ENCODE results near the gene E2F4.

The E2F4 gene

GRCh38 chr16:67165121-67166078 is 26.6 kb upstream of the E2F4 start:
- Mint-ChIP-seq H3K27me3 (peaks cover 33% of the 10 kb centered on the region), H3K9me3 (no peaks in the 10 kb centered on the region), H3K4me1 (peaks cover 31% of the 10 kb centered on the region), H3K27ac (no peak overlapping the region), H3K4me3 (peak overlapping the region; percentile 49), H3K36me3 (peaks cover 2% of the 10 kb centered on the region)

DNA sequence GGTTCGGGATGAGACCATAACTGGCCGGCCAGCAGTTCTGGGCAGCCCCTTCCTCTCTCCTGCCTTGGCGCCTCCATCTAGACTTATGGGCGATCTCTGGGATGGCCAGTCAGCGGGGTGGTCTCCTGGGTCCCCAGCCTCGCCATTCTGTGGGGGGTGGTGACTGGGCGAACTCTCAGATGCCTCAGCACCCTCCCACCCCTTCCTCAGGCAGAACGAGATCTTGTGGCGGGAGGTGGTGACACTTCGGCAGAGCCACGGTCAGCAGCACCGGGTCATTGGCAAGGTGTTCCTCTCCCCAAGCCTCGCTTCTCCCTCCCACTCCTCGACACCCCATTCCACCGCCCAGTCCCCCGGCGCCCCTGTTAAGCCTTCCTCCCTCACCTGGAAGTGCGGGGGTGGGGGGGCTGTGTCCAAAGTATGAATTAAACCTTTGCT is 25.8 kb upstream of the E2F4 start:
- Mint-ChIP-seq H3K27me3 (peaks cover 35% of the 10 kb centered on the region), H3K27ac (no peak overlapping the region), H3K36me3 (no peaks in the 10 kb centered on the region), H3K9me3 (no peaks in the 10 kb centered on the region), H3K4me1 (peaks cover 25% of the 10 kb centered on the region), H3K4me3 (no peak overlapping the region)

- Mint-ChIP-seq H3K4me3 (no peak overlapping the region), H3K9me3 (no peaks in the 10 kb centered on the region), H3K4me1 (peaks cover 24% of the 10 kb centered on the region), H3K36me3 (no peaks in the 10 kb centered on the region), H3K27ac (no peak overlapping the region), H3K27me3 (peaks cover 40% of the 10 kb centered on the region)
These were observed 25.3 kb upstream of the E2F4 start for GRCh38 chr16:67166598-67167168.

- Mint-ChIP-seq H3K27ac (no peak overlapping the region), H3K4me3 (no peak overlapping the region), H3K4me1 (peaks cover 18% of the 10 kb centered on the region), H3K9me3 (no peaks in the 10 kb centered on the region), H3K36me3 (no peaks in the 10 kb centered on the region), H3K27me3 (peaks cover 37% of the 10 kb centered on the region)
These were observed 24.4 kb upstream of the E2F4 start for GRCh38 chr16:67167588-67167987.

GRCh38 chr16:67169011-67169451 is 22.9 kb upstream of the E2F4 start:
- Mint-ChIP-seq H3K27me3 (peaks cover 46% of the 10 kb centered on the region), H3K36me3 (no peaks in the 10 kb centered on the region), H3K9me3 (no peaks in the 10 kb centered on the region), H3K4me1 (peaks cover 28% of the 10 kb centered on the region), H3K27ac (no peak overlapping the region), H3K4me3 (peak overlapping the region; percentile 26)

GRCh38 chr16:67169642-67170167 is 22.2 kb upstream of the E2F4 start:
- no peaks in the 10 kb centered on the region for H3K36me3 Mint-ChIP-seq
- H3K4me3 Mint-ChIP-seq: peak overlapping the region; percentile 71
- H3K9me3 Mint-ChIP-seq: no peaks in the 10 kb centered on the region
- H3K27ac Mint-ChIP-seq: no peak overlapping the region
- H3K27me3 Mint-ChIP-seq: peaks cover 46% of the 10 kb centered on the region
- H3K4me1 Mint-ChIP-seq: peaks cover 29% of the 10 kb centered on the region

- H3K4me3 Mint-ChIP-seq: peak within 1 kb of the TSS; percentile 71
- H3K4me1 Mint-ChIP-seq: peaks cover 24% of the 10 kb centered on the region
- peak within 1 kb of the TSS; percentile 32 for H3K27ac Mint-ChIP-seq
- no peaks in the 10 kb centered on the region for H3K9me3 Mint-ChIP-seq
- peaks cover 41% of the 10 kb centered on the region for H3K27me3 Mint-ChIP-seq
- no peaks in the 10 kb centered on the region for H3K36me3 Mint-ChIP-seq
These were observed 21.6 kb upstream of the E2F4 start, which contains the start of gene NOL3 for GRCh38 chr16:67170168-67170948. TSS of gene NOL3 (plus strand) at chr16:67170538.

DNA sequence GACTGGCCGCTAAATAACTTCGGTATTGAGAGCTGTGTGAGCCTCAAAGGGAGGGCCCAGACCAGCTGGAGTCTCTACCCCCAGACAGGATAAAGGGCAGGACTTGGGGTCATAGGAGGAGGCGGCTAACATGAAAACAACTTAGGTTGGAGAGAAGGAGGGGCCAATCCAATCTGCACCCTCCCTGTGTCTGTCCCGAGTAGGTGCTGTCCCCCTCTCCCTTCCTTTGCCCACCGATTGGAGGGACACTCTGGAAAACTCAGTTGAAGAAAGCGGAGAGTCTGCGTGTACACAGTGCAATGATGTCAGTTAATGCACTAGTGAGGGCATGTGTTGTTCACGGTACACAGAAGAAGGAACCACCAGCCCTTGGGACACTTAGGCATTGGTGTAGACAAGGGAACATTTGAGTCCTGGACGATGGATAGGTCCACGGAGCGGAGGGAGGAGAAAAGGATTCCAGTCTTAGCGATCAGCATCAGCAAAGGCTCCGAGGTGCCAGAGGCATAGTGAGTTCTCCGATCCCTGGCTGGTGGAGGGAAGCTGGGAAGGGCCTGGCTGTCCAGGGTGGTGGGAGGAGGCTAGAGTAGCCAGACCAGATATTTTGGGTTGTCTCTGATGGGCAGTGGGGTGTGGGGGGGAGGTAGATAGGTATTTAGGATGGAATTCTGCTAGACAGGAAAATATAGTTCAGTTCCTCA is 20.9 kb upstream of the E2F4 start:
- H3K4me1 Mint-ChIP-seq: peaks cover 24% of the 10 kb centered on the region
- H3K27me3 Mint-ChIP-seq: peaks cover 40% of the 10 kb centered on the region
- no peaks in the 10 kb centered on the region for H3K9me3 Mint-ChIP-seq
- H3K27ac Mint-ChIP-seq: peak overlapping the region; percentile 32
- H3K4me3 Mint-ChIP-seq: peak overlapping the region; percentile 36
- no peaks in the 10 kb centered on the region for H3K36me3 Mint-ChIP-seq

GRCh38 chr16:67173323-67173722 is 18.6 kb upstream of the E2F4 start:
- H3K4me1 Mint-ChIP-seq: peaks cover 26% of the 10 kb centered on the region

DNA sequence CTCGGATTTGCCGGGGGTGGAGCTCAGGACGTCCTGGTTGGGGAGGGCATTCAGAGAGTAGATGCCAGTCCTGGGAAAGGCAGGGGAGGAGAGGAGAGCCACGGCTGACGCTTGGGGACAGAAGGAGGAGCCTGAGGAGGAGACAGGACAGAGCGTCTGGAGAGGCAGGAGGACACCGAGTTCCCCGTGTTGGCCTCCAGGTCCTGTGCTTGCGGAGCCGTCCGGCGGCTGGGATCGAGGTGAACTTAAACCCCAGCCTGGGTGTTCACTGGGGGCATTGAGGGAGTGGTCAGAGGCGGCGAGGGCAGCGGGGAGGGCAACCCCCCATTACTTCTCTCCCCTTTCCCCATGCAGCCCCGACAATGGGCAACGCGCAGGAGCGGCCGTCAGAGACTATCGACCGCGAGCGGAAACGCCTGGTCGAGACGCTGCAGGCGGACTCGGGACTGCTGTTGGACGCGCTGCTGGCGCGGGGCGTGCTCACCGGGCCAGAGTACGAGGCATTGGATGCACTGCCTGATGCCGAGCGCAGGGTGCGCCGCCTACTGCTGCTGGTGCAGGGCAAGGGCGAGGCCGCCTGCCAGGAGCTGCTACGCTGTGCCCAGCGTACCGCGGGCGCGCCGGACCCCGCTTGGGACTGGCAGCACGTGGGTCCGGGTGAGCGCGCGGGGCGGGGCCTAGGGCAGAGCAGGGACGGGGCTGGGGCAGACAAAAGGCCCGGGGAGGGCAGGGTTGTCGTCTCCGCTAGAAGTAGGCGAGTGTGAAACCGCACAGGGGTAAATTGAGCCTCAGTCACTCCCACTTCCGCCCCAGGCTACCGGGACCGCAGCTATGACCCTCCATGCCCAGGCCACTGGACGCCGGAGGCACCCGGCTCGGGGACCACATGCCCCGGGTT is 17.9 kb upstream of the E2F4 start:
- no peaks in the 10 kb centered on the region for H3K36me3 Mint-ChIP-seq
- H3K4me1 Mint-ChIP-seq: peaks cover 29% of the 10 kb centered on the region
- H3K27ac Mint-ChIP-seq: no peak overlapping the region
- peak overlapping the region; percentile 93 for H3K4me3 Mint-ChIP-seq
- H3K9me3 Mint-ChIP-seq: no peaks in the 10 kb centered on the region
- H3K27me3 Mint-ChIP-seq: peaks cover 41% of the 10 kb centered on the region

More at GRCh38 chr16:67173323-67173722, 18.6 kb upstream of the E2F4 start:
- Mint-ChIP-seq H3K4me3 (peak overlapping the region; percentile 93), H3K9me3 (no peaks in the 10 kb centered on the region), H3K36me3 (no peaks in the 10 kb centered on the region), H3K27me3 (peaks cover 39% of the 10 kb centered on the region), H3K27ac (peak overlapping the region; percentile 62)

GRCh38 chr16:67174706-67175231 is 17.2 kb upstream of the E2F4 start:
- Mint-ChIP-seq H3K4me3 (no peak overlapping the region), H3K27ac (no peak overlapping the region), H3K27me3 (peaks cover 39% of the 10 kb centered on the region), H3K4me1 (peaks cover 27% of the 10 kb centered on the region), H3K36me3 (no peaks in the 10 kb centered on the region), H3K9me3 (no peaks in the 10 kb centered on the region)

DNA sequence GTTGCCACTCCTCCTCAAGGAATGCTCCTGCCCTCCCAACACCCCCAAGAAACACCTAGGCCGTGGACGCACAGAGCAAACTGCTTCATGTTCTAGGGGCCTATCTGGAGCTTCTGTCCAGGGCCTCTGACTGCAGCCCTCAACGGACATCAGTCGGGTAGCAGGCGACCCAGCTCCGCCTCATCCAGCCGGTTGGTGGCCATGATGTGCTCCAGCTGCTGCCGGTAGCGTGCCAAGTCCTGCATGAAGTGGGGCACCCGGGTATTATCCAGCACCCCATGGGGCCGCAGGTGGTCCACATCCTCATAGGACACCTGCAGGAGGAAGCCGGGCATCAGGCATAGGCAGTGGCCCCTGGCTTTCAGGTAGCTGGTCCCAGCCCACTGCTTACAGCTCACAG is 15.3 kb upstream of the E2F4 start:
- no peaks in the 10 kb centered on the region for H3K9me3 Mint-ChIP-seq
- H3K4me1 Mint-ChIP-seq: peaks cover 23% of the 10 kb centered on the region
- no peaks in the 10 kb centered on the region for H3K36me3 Mint-ChIP-seq
- H3K4me3 Mint-ChIP-seq: no peak overlapping the region
- H3K27ac Mint-ChIP-seq: no peak overlapping the region
- peaks cover 26% of the 10 kb centered on the region for H3K27me3 Mint-ChIP-seq

- no peak overlapping the region for H3K27ac Mint-ChIP-seq
- H3K4me3 Mint-ChIP-seq: peak overlapping the region; percentile 57
- H3K27me3 Mint-ChIP-seq: peaks cover 22% of the 10 kb centered on the region
- H3K36me3 Mint-ChIP-seq: no peaks in the 10 kb centered on the region
- H3K9me3 Mint-ChIP-seq: no peaks in the 10 kb centered on the region
- H3K4me1 Mint-ChIP-seq: peaks cover 22% of the 10 kb centered on the region
These were observed 13.9 kb upstream of the E2F4 start for GRCh38 chr16:67177743-67178699.

Measured in activated naive CD4-positive, alpha-beta T cell treated with anti-CD3 and anti-CD28 coated beads, Interleukin-2, amount 50 U/mL, for 24 hours (primary cell).